Liver (tissue), 9 donors: ENCODE measurements around the gene PRPF31. TPM values are rescaled to one million over a fixed set of nuclear protein-coding genes. Genes with fewer than 3 reads are reported as not detected.

Experiments used
- DNase-seq: peaks from one replicate; pipeline ENCODE4 v3.0.0-alpha.2; 2017; ENCODE audit warnings: low spot score
- H3K27ac ChIP-seq, 2 donors: one replicate each; pipeline ENCODE4 v1.7.0; 2013; ENCODE audit warnings: inconsistent platforms in 2 of 2, low read length in 2 of 2, control low read depth in 1 of 2, low read depth in 1 of 2, mild to moderate bottlenecking in 1 of 2
- H3K27me3 ChIP-seq, 4 donors: one replicate each; pipeline versions ENCODE4 v1.6.1 to v1.7.0; 2013; ENCODE audit warnings: low read length in 3 of 4, inconsistent platforms in 1 of 4, mild to moderate bottlenecking in 1 of 4, moderate library complexity in 1 of 4; ENCODE audit not compliant: control insufficient read depth in 4 of 4, insufficient read depth in 4 of 4
- H3K36me3 ChIP-seq, 4 donors: one replicate each; pipeline versions ENCODE4 v1.6.1 to v1.7.0; 2013; ENCODE audit warnings: low read length in 3 of 4, mild to moderate bottlenecking in 3 of 4, low read depth in 1 of 4, moderate library complexity in 1 of 4; ENCODE audit not compliant: control insufficient read depth in 4 of 4, insufficient read depth in 3 of 4
- H3K4me1 ChIP-seq, 4 donors: one replicate each; pipeline versions ENCODE4 v1.6.1 to v1.7.0; 2013; ENCODE audit warnings: low read length in 3 of 4, mild to moderate bottlenecking in 3 of 4, moderate library complexity in 1 of 4; ENCODE audit not compliant: control insufficient read depth in 4 of 4, insufficient read depth in 4 of 4
- H3K4me3 ChIP-seq, 3 donors: one replicate each; pipeline versions ENCODE4 v1.6.1 to v1.7.0; 2013; ENCODE audit warnings: low read length in 3 of 3, control low read depth in 1 of 3, low read depth in 1 of 3, mild to moderate bottlenecking in 1 of 3
- H3K9ac ChIP-seq, 2 donors: one replicate each; pipeline ENCODE4 v1.7.0; 2013; ENCODE audit warnings: low read length in 2 of 2, mild to moderate bottlenecking in 2 of 2, moderate library complexity in 2 of 2, control low read depth in 1 of 2, low read depth in 1 of 2
- H3K9me3 ChIP-seq, 4 donors: one replicate each; pipeline versions ENCODE4 v1.6.1 to v1.7.0; 2013; ENCODE audit warnings: low read length in 3 of 4; ENCODE audit not compliant: control insufficient read depth in 4 of 4
- ATF3 ChIP-seq: IDR thresholded peaks from 2 replicates; pipeline ENCODE4 v1.6.1; 2016; ENCODE audit warnings: antibody characterized with exemption
- EGR1 ChIP-seq, 2 donors: IDR thresholded peaks; 2 replicates each; pipeline ENCODE4 v1.6.1; 2016 to 2018; ENCODE audit warnings: antibody characterized with exemption in 2 of 2, low read depth in 2 of 2
- FOXA1 ChIP-seq: IDR thresholded peaks from 2 replicates; pipeline ENCODE4 v1.6.1; 2016; ENCODE audit warnings: antibody characterized with exemption
- FOXA2 ChIP-seq: IDR thresholded peaks from 2 replicates; pipeline ENCODE4 v1.6.1; 2016; ENCODE audit warnings: antibody characterized with exemption
- GABPA ChIP-seq, 2 donors: IDR thresholded peaks in 1 of 2; conservative IDR thresholded peaks in 1 of 2; 2 replicates each; pipeline ENCODE4 v1.6.1; 2016; ENCODE audit warnings: antibody characterized with exemption in 2 of 2, mild to moderate bottlenecking in 1 of 2, moderate library complexity in 1 of 2
- HNF4A ChIP-seq, 2 donors: conservative IDR thresholded peaks; 2 replicates each; pipeline ENCODE4 v1.6.1; 2016; ENCODE audit warnings: antibody characterized with exemption in 2 of 2, mild to moderate bottlenecking in 2 of 2
- HNF4G ChIP-seq: IDR thresholded peaks from 2 replicates; pipeline ENCODE4 v1.6.1; 2016; ENCODE audit warnings: antibody characterized with exemption
- JUND ChIP-seq, 2 donors: IDR thresholded peaks; 2 replicates each; pipeline ENCODE4 v1.6.1; 2016; ENCODE audit warnings: antibody characterized with exemption in 2 of 2
- MAX ChIP-seq: IDR thresholded peaks from 2 replicates; pipeline ENCODE4 v1.6.1; 2016; ENCODE audit warnings: antibody characterized with exemption
- NR2F2 ChIP-seq: IDR thresholded peaks from 2 replicates; pipeline ENCODE4 v1.6.1; 2016; ENCODE audit warnings: antibody characterized with exemption
- RAD21 ChIP-seq, 2 donors: IDR thresholded peaks; 2 replicates each; pipeline ENCODE4 v1.6.1; 2016; ENCODE audit warnings: antibody characterized with exemption in 2 of 2, mild to moderate bottlenecking in 2 of 2
- REST ChIP-seq: IDR thresholded peaks from 2 replicates; pipeline ENCODE4 v1.6.1; 2016; ENCODE audit warnings: antibody characterized with exemption, mild to moderate bottlenecking
- RXRA ChIP-seq, 2 donors: IDR thresholded peaks; 2 replicates each; pipeline ENCODE4 v1.6.1; 2017 to 2018; ENCODE audit warnings: antibody characterized with exemption in 2 of 2, mild to moderate bottlenecking in 1 of 2
- SP1 ChIP-seq: IDR thresholded peaks from 2 replicates; pipeline ENCODE4 v1.6.1; 2018; ENCODE audit warnings: antibody characterized with exemption, mild to moderate bottlenecking
- TAF1 ChIP-seq: conservative IDR thresholded peaks from 2 replicates; pipeline ENCODE4 v1.6.1; 2016; ENCODE audit warnings: antibody characterized with exemption, mild to moderate bottlenecking
- YY1 ChIP-seq: IDR thresholded peaks from 2 replicates; pipeline ENCODE4 v1.6.1; 2016; ENCODE audit warnings: antibody characterized with exemption, mild to moderate bottlenecking
- ZBTB33 ChIP-seq: IDR thresholded peaks from 2 replicates; pipeline ENCODE4 v1.6.1; 2016; ENCODE audit warnings: antibody characterized with exemption
- WGBS: extraction: QIAGEN DNeasy Blood & Tissue Kit; methylation state at CpG from one replicate; pipeline ENCODE4 v1.1.7; 2013; 5-methylcytosine and 5-hydroxymethylcytosine counted together
- polyA plus RNA-seq, 2 donors: library from polyadenylated mRNA; stranded (reverse) in 1 of 2; unstranded in 1 of 2; fragments of 200-250 nt in 1 of 2; fragments of >200 nt in 1 of 2; fragmentation: Nextera tagmentation in 1 of 2; extraction: Ambion mirVana in 1 of 2; gene quantifications; one replicate each; pipeline versions ENCODE4 v1.2.1 to v1.2.3, GENCODE V29; 2013 to 2015
- total RNA-seq, 2 donors: library from RNA; depleted of rRNA; stranded (reverse); fragments of >200 nt; gene quantifications; one replicate each; pipeline ENCODE4 v1.2.3, GENCODE V29; 2014
- TF ChIP-seq, protein P1 (sequence below): fragments of 150-350 bp; IDR thresholded peaks from 2 replicates; pipeline ENCODE4 v1.5.1; 2017; ENCODE audit warnings: improper control_type of control experiment, low read depth, low read length; ENCODE audit not compliant: missing input control
- donor health status: healthy.
- donor health status: healthy.
- donor health status: healthy.
- donor health status: healthy.
- donor health status: healthy.

PRPF31 gene
- total and polyA plus RNA-seq, 4 donors: 23.8 to 33.0 (median 28.7) TPM

GRCh38 chr19:54152878-54153524 is 37.4 kb downstream of the PRPF31 start:
- no peak overlapping the region for H3K4me3 ChIP-seq
- H3K4me1 ChIP-seq: peaks cover 0 to 1% (median under 1%) of the 10 kb centered on the region in 4 donors
- WGBS: 95% methylated on average over 25 of the region's 25 CpGs
- DNase-seq: no peak
- no peak overlapping the region for H3K9ac ChIP-seq
- TF ChIP-seq GABPA (IDR thresholded peaks at IDR 0.05 in 1 of 2, conservative IDR thresholded peaks at IDR 0.05 in 1 of 2) (no peak), YY1 (no peak), RXRA (IDR thresholded peaks at IDR 0.05) (no peak), NR2F2 (no peak), FOXA2 (no peak), EGR1 (IDR thresholded peaks at IDR 0.05; ENCODE audit: low read depth in 2 of 2) (no peak), HNF4A (conservative IDR thresholded peaks at IDR 0.05) (no peak), ATF3 (no peak), ZBTB33 (no peak), MAX (no peak)
- no peaks in the 10 kb centered on the region for H3K27me3 ChIP-seq
- no peaks in the 10 kb centered on the region for H3K9me3 ChIP-seq
- no peak overlapping the region for H3K27ac ChIP-seq
- H3K36me3 ChIP-seq: peaks cover 38 to 89% (median 56%) of the 10 kb centered on the region in 4 donors

DNA sequence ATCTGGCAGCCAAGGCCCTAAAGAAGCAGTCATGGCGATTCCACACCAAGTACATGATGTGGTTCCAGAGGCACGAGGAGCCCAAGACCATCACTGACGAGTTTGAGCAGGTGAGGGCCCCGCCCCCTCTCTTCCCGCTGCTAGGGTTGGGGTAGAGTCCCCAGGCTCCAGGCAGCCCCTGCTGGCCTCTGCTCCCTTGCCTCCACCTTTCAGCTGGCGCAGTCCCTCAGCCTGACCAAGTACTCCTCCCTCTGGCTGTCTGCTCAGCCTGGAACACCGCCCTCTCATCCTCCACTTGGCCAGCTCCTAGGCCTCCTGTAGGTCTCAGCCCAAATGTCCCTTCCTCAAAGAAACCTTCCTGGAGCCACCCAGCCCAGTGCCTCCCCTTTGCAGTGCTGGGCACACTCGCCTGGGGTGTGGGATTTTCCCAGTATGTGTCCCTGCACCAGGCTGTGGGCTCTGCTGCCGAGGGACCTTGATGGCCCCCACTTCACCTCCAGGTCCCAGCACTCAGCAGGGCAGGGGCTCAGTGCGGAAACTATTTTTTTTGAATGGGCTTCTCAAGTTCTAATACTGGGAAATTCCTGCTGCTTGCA is 38.3 kb downstream of the PRPF31 start:
- Histone ChIP-seq H3K36me3 (peaks cover 36 to 85% (median 54%) of the 10 kb centered on the region in 4 donors), H3K9me3 (no peaks in the 10 kb centered on the region), H3K27me3 (no peaks in the 10 kb centered on the region), H3K4me3 (no peak overlapping the region), H3K27ac (no peak overlapping the region), H3K4me1 (peaks cover 0 to 9% (median 9%) of the 10 kb centered on the region in 4 donors), H3K9ac (no peak overlapping the region)
- DNase-seq: no peak
- TF ChIP-seq HNF4A (conservative IDR thresholded peaks at IDR 0.05) (no peak), MAX (no peak), REST (no peak), ATF3 (no peak), FOXA1 (no peak), ZBTB33 (no peak), NR2F2 (no peak), HNF4G (no peak), RAD21 (IDR thresholded peaks at IDR 0.05) (no peak), TAF1 (no peak), GABPA (IDR thresholded peaks at IDR 0.05 in 1 of 2, conservative IDR thresholded peaks at IDR 0.05 in 1 of 2) (no peak), FOXA2 (no peak), JUND (IDR thresholded peaks at IDR 0.05) (no peak), RXRA (IDR thresholded peaks at IDR 0.05) (no peak), SP1 (no peak), EGR1 (IDR thresholded peaks at IDR 0.05; ENCODE audit: low read depth in 2 of 2) (no peak), YY1 (no peak)
- TF ChIP-seq, protein P1, sequence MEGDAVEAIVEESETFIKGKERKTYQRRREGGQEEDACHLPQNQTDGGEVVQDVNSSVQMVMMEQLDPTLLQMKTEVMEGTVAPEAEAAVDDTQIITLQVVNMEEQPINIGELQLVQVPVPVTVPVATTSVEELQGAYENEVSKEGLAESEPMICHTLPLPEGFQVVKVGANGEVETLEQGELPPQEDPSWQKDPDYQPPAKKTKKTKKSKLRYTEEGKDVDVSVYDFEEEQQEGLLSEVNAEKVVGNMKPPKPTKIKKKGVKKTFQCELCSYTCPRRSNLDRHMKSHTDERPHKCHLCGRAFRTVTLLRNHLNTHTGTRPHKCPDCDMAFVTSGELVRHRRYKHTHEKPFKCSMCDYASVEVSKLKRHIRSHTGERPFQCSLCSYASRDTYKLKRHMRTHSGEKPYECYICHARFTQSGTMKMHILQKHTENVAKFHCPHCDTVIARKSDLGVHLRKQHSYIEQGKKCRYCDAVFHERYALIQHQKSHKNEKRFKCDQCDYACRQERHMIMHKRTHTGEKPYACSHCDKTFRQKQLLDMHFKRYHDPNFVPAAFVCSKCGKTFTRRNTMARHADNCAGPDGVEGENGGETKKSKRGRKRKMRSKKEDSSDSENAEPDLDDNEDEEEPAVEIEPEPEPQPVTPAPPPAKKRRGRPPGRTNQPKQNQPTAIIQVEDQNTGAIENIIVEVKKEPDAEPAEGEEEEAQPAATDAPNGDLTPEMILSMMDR: no peak
- WGBS: 85% methylated on average over 10 of the region's 10 CpGs
